HepG2 (cell line): Measurements from ENCODE around the gene PTPA. TPM values are rescaled to one million over a fixed set of nuclear protein-coding genes. Genes with fewer than 3 reads are reported as not detected.

Source experiments
- GABPA ChIP-seq, 2 experiments: IDR thresholded peaks; 2 replicates each; pipeline ENCODE4 v1.6.1; 2011 to 2016; ENCODE audit warnings: low read depth in 2 of 2, low read length in 1 of 2, missing biosample characterization in 1 of 2, missing genetic modification characterization in 1 of 2
- KLF16 ChIP-seq, 2 experiments: sonication (generic) in 1 of 2; formaldehyde crosslinking in 1 of 2; IDR thresholded peaks; 2 replicates each; pipeline versions ENCODE4 v1.6.1 to v1.8.0; 2016 to 2023; ENCODE audit warnings: missing genetic modification reagents in 2 of 2, missing compliant biosample characterization in 1 of 2
- MTF1 ChIP-seq: sonication (generic); formaldehyde crosslinking; IDR thresholded peaks from 2 replicates; pipeline ENCODE4 v1.5.0; 2020; ENCODE audit warnings: missing genetic modification reagents
- NRL ChIP-seq: sonication (generic); formaldehyde crosslinking; IDR thresholded peaks from 2 replicates; pipeline ENCODE4 v1.5.0; 2020; ENCODE audit warnings: missing genetic modification reagents, mild to moderate bottlenecking, moderate library complexity, borderline replicate concordance
- SMAD1 ChIP-seq: sonication (generic); formaldehyde crosslinking; IDR thresholded peaks from 2 replicates; pipeline ENCODE4 v1.4.0; 2020; ENCODE audit warnings: missing genetic modification reagents, low read depth, mild to moderate bottlenecking, borderline replicate concordance
- SNAI1 ChIP-seq: sonication (generic); formaldehyde crosslinking; IDR thresholded peaks from 2 replicates; pipeline ENCODE4 v1.5.0; 2020; ENCODE audit warnings: mild to moderate bottlenecking, missing genetic modification reagents, borderline replicate concordance
- SOX5 ChIP-seq: IDR thresholded peaks from 2 replicates; pipeline ENCODE4 v1.6.1; 2016; ENCODE audit warnings: borderline replicate concordance
- ZFY ChIP-seq: sonication (generic); formaldehyde crosslinking; IDR thresholded peaks from 2 replicates; pipeline ENCODE4 v1.4.0; 2020; ENCODE audit warnings: missing genetic modification reagents
- ZNF354B ChIP-seq: sonication (generic); formaldehyde crosslinking; IDR thresholded peaks from 2 replicates; pipeline ENCODE4 v1.8.0; 2022; ENCODE audit warnings: mild to moderate bottlenecking, missing genetic modification reagents
- ZNF619 ChIP-seq: sonication (generic); formaldehyde crosslinking; IDR thresholded peaks from 2 replicates; pipeline ENCODE4 v1.4.0; 2020; ENCODE audit warnings: mild to moderate bottlenecking, missing genetic modification reagents
- polyA plus RNA-seq, 8 experiments: library from polyadenylated mRNA; depleted of rRNA in 3 of 8; stranded (reverse) in 7 of 8; unstranded in 1 of 8; fragments of >200 nt; fragmentation: Illumina TruSeq in 4 of 8; extraction: Trizol in 4 of 8; gene quantifications; 2 replicates each; pipeline versions ENCODE4 v1.2.1 to v1.2.3, GENCODE V29; 2011 to 2016; ENCODE audit warnings: low read depth in 4 of 8, missing spikeins in 1 of 8, mixed read lengths in 1 of 8; ENCODE audit not compliant: insufficient read depth in 1 of 8
- total RNA-seq, 5 experiments: library from RNA; depleted of rRNA; stranded (reverse); fragments of >200 nt; fragmentation: Illumina TruSeq; extraction: Trizol; gene quantifications; 2 replicates each; pipeline ENCODE4 v1.2.3, GENCODE V29; 2016; ENCODE audit warnings: low read depth in 1 of 5
- TF ChIP-seq, protein P1 (sequence below): sonication (generic); formaldehyde crosslinking; IDR thresholded peaks from one replicate; pipeline ENCODE4 v1.5.1; 2020; ENCODE audit warnings: mild to moderate bottlenecking, missing genetic modification reagents; ENCODE audit errors: not compliant biosample characterization
- TF ChIP-seq, protein P2 (sequence below): sonication (generic); formaldehyde crosslinking; IDR thresholded peaks from 2 replicates; pipeline ENCODE4 v1.5.0; 2020; ENCODE audit warnings: missing genetic modification reagents
- TF ChIP-seq, protein P3 (sequence below): IDR thresholded peaks from 2 replicates; pipeline ENCODE4 v1.6.1; 2018; ENCODE audit warnings: missing genetic modification reagents
- TF ChIP-seq, protein P4 (sequence below): sonication (generic); formaldehyde crosslinking; IDR thresholded peaks from 2 replicates; pipeline ENCODE4 v1.4.0; 2020; ENCODE audit warnings: missing genetic modification reagents, mild to moderate bottlenecking, borderline replicate concordance

The PTPA gene
- total and polyA plus RNA-seq, 2 of the 13 experiments (the other 11 are each of a cell fraction or from before 2014, with no cell fraction given), result 79.3 to 105 TPM

GRCh38 chr9:129064499-129064908, 46.7 kb upstream of the PTPA start (continued):
- TF ChIP-seq SMAD1 (CRISPR knock-in tag) (peak; percentile 55; the same call in 1 of the 2 replicates), GABPA (IDR thresholded peaks at IDR 0.05; ENCODE audit: low read depth, low read length) (no peak), GABPA (CRISPR knock-in tag; IDR thresholded peaks at IDR 0.05; ENCODE audit: low read depth) (no peak), MTF1 (no peak), NRL (CRISPR knock-in tag) (no peak), SOX5 (CRISPR knock-in tag) (peak; percentile 55; the same call in 1 of the 2 replicates), ZFY (CRISPR knock-in tag) (peak; percentile 77), ZNF354B (CRISPR knock-in tag) (no peak), ZNF619 (CRISPR knock-in tag) (0 out of 2 replicates have a peak, but pooled peaks have one; percentile 37), KLF16 (CRISPR knock-in tag; IDR thresholded peaks at IDR 0.05) (peak in 1 of 2 experiments; percentile 35; a peak in 1 of 4 replicates), SNAI1 (CRISPR knock-in tag) (no peak)
- TF ChIP-seq, protein P1, sequence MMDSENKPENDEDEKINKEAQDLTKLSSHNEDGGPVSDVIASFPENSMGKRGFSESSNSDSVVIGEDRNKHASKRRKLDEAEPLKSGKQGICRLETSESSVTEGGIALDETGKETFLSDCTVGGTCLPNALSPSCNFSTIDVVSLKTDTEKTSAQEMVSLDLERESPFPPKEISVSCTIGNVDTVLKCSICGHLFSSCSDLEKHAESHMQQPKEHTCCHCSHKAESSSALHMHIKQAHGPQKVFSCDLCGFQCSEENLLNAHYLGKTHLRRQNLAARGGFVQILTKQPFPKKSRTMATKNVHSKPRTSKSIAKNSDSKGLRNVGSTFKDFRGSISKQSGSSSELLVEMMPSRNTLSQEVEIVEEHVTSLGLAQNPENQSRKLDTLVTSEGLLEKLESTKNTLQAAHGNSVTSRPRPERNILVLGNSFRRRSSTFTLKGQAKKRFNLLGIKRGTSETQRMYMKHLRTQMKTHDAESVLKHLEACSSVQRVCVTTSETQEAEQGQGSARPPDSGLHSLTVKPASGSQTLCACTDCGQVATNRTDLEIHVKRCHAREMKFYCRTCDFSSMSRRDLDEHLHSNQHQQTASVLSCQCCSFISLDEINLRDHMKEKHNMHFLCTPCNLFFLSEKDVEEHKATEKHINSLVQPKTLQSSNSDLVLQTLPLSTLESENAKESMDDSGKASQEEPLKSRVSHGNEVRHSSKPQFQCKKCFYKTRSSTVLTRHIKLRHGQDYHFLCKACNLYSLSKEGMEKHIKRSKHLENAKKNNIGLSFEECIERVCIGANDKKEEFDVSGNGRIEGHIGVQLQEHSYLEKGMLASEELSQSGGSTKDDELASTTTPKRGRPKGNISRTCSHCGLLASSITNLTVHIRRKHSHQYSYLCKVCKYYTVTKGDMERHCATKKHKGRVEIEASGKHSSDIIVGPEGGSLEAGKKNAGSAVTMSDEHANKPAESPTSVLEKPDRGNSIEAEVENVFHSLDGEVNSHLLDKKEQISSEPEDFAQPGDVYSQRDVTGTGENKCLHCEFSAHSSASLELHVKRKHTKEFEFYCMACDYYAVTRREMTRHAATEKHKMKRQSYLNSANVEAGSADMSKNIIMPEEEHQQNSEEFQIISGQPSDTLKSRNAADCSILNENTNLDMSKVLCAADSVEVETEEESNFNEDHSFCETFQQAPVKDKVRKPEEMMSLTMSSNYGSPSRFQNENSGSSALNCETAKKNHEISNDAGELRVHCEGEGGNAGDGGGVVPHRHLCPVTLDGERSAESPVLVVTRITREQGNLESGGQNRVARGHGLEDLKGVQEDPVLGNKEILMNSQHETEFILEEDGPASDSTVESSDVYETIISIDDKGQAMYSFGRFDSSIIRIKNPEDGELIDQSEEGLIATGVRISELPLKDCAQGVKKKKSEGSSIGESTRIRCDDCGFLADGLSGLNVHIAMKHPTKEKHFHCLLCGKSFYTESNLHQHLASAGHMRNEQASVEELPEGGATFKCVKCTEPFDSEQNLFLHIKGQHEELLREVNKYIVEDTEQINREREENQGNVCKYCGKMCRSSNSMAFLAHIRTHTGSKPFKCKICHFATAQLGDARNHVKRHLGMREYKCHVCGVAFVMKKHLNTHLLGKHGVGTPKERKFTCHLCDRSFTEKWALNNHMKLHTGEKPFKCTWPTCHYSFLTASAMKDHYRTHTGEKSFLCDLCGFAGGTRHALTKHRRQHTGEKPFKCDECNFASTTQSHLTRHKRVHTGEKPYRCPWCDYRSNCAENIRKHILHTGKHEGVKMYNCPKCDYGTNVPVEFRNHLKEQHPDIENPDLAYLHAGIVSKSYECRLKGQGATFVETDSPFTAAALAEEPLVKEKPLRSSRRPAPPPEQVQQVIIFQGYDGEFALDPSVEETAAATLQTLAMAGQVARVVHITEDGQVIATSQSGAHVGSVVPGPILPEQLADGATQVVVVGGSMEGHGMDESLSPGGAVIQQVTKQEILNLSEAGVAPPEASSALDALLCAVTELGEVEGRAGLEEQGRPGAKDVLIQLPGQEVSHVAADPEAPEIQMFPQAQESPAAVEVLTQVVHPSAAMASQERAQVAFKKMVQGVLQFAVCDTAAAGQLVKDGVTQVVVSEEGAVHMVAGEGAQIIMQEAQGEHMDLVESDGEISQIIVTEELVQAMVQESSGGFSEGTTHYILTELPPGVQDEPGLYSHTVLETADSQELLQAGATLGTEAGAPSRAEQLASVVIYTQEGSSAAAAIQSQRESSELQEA (CRISPR knock-in tag), result no peak
- TF ChIP-seq, protein P2, sequence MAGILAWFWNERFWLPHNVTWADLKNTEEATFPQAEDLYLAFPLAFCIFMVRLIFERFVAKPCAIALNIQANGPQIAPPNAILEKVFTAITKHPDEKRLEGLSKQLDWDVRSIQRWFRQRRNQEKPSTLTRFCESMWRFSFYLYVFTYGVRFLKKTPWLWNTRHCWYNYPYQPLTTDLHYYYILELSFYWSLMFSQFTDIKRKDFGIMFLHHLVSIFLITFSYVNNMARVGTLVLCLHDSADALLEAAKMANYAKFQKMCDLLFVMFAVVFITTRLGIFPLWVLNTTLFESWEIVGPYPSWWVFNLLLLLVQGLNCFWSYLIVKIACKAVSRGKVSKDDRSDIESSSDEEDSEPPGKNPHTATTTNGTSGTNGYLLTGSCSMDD (CRISPR knock-in tag), result no peak
- TF ChIP-seq, protein P3, sequence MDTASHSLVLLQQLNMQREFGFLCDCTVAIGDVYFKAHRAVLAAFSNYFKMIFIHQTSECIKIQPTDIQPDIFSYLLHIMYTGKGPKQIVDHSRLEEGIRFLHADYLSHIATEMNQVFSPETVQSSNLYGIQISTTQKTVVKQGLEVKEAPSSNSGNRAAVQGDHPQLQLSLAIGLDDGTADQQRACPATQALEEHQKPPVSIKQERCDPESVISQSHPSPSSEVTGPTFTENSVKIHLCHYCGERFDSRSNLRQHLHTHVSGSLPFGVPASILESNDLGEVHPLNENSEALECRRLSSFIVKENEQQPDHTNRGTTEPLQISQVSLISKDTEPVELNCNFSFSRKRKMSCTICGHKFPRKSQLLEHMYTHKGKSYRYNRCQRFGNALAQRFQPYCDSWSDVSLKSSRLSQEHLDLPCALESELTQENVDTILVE (CRISPR knock-in tag), result 0 out of 2 replicates have a peak, but pooled peaks have one; percentile 51
- TF ChIP-seq, protein P4, sequence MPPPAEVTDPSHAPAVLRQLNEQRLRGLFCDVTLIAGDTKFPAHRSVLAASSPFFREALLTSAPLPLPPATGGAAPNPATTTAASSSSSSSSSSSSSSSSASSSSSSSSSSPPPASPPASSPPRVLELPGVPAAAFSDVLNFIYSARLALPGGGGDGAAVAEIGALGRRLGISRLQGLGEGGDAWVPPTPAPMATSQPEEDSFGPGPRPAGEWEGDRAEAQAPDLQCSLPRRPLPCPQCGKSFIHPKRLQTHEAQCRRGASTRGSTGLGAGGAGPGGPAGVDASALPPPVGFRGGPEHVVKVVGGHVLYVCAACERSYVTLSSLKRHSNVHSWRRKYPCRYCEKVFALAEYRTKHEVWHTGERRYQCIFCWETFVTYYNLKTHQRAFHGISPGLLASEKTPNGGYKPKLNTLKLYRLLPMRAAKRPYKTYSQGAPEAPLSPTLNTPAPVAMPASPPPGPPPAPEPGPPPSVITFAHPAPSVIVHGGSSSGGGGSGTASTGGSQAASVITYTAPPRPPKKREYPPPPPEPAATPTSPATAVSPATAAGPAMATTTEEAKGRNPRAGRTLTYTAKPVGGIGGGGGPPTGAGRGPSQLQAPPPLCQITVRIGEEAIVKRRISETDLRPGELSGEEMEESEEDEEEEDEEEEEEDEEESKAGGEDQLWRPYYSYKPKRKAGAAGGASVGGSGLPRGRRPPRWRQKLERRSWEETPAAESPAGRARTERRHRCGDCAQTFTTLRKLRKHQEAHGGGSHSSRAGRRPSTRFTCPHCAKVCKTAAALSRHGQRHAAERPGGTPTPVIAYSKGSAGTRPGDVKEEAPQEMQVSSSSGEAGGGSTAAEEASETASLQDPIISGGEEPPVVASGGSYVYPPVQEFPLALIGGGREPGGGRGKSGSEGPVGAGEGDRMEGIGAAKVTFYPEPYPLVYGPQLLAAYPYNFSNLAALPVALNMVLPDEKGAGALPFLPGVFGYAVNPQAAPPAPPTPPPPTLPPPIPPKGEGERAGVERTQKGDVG (CRISPR knock-in tag), result 0 out of 2 replicates have a peak, but pooled peaks have one; percentile 45
